Measurements from ENCODE around the gene TTC28.

DNA sequence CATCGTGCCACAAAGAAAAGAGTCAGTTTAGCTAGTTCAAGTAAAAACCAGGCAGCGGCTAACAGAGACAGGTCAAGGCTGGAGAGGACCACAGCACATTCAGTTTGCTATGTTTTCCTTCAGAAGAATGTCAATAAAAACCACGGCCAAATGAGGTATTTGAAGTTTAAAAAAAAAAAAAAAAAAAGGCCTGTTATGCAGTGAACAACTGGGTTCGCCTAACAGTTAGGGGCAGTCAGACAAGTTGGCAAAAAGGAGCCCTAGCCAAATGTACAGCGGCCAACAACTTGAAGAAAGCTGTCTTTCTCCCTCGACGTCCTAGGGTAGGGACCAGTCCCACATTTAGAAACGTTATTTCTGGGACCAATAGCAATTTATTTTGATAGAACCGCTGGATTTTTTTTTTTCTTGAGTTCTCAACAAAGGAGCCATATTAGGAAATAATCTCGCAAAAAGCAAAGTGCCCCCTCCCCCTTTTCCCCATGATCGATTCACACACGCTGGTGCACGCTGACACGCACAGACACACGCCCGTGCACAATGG lies 237.8 kb downstream of the TTC28 start:
- TF ChIP-seq, protein P1, sequence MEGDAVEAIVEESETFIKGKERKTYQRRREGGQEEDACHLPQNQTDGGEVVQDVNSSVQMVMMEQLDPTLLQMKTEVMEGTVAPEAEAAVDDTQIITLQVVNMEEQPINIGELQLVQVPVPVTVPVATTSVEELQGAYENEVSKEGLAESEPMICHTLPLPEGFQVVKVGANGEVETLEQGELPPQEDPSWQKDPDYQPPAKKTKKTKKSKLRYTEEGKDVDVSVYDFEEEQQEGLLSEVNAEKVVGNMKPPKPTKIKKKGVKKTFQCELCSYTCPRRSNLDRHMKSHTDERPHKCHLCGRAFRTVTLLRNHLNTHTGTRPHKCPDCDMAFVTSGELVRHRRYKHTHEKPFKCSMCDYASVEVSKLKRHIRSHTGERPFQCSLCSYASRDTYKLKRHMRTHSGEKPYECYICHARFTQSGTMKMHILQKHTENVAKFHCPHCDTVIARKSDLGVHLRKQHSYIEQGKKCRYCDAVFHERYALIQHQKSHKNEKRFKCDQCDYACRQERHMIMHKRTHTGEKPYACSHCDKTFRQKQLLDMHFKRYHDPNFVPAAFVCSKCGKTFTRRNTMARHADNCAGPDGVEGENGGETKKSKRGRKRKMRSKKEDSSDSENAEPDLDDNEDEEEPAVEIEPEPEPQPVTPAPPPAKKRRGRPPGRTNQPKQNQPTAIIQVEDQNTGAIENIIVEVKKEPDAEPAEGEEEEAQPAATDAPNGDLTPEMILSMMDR (IDR thresholded peaks at IDR 0.05) = no peak
- no peak for TF ChIP-seq POLR2A (IDR thresholded peaks at IDR 0.05)

Data from heart left ventricle (tissue), 13 donors.